GM21786 (cell line): ENCODE measurements around the gene HSPA8.
"Not testable (repeated sequence)": the region's sequence is repeated elsewhere in the genome, so short reads cannot be mapped to it uniquely, and the experiment has no call there.

Source experiments
- ATAC-seq: cut with Tn5 transposase; IDR thresholded peaks from one replicate; pipeline ENCODE4 v1.9.1; 2021; ENCODE audit not compliant: unreplicated experiment

HSPA8 gene

GRCh38 chr11:123072762-123073161 lies 10.8 kb upstream of the HSPA8 start:
- ATAC-seq, result no peak

GRCh38 chr11:123072332-123072761 lies 10.4 kb upstream of the HSPA8 start:
- no peak for ATAC-seq

- peak; percentile 51 for ATAC-seq
These were observed 8.2 kb upstream of the HSPA8 start for GRCh38 chr11:123069908-123070821.

GRCh38 chr11:123065621-123066020 lies 3.7 kb upstream of the HSPA8 start:
- no peak for ATAC-seq

GRCh38 chr11:123063826-123064657 lies 2.1 kb upstream of the HSPA8 start:
- no peak for ATAC-seq

GRCh38 chr11:123062892-123063825 lies 1.2 kb upstream of the HSPA8 start:
- ATAC-seq, result no peak

- ATAC-seq, result peak; percentile 84
These were observed 389 bp upstream of the HSPA8 start for GRCh38 chr11:123062158-123062891.

GRCh38 chr11:123060277-123061000 lies 1.5 kb downstream of the HSPA8 start:
- ATAC-seq, result no peak

- ATAC-seq, result not testable (repeated sequence)
These were observed 2.7 kb downstream of the HSPA8 start for GRCh38 chr11:123059041-123059920.

GRCh38 chr11:123057661-123058305 lies 4.2 kb downstream of the HSPA8 start:
- no peak for ATAC-seq

GRCh38 chr11:123056835-123057491 lies 5.0 kb downstream of the HSPA8 start:
- ATAC-seq, result no peak

- ATAC-seq, result no peak
These were observed 6.6 kb downstream of the HSPA8 start for GRCh38 chr11:123055191-123055901.

- peak; percentile 86 for ATAC-seq
These were observed 7.5 kb downstream of the HSPA8 start for GRCh38 chr11:123054301-123055065.

- no peak for ATAC-seq
These were observed 8.8 kb downstream of the HSPA8 start for GRCh38 chr11:123052901-123053721.

- no peak for ATAC-seq
These were observed 10.3 kb downstream of the HSPA8 start for GRCh38 chr11:123051634-123052033.
